HG02642 (cell line): Measurements from ENCODE around the gene TRPC4.
"Not testable (repeated sequence)": the region's sequence is repeated elsewhere in the genome, so short reads cannot be mapped to it uniquely, and the experiment has no call there.

Experiments used
- ATAC-seq: cut with Tn5 transposase; IDR thresholded peaks from one replicate; pipeline ENCODE4 v1.9.1; 2021; ENCODE audit warnings: mild to moderate bottlenecking; ENCODE audit not compliant: unreplicated experiment, poor library complexity

Gene TRPC4

GRCh38 chr13:37835392-37835791 lies 34.2 kb downstream of the TRPC4 start:
- no peak for ATAC-seq

- no peak for ATAC-seq
These were observed 36.2 kb downstream of the TRPC4 start for GRCh38 chr13:37833411-37833810.

- no peak for ATAC-seq
These were observed 53.3 kb downstream of the TRPC4 start for GRCh38 chr13:37816276-37816675.

DNA sequence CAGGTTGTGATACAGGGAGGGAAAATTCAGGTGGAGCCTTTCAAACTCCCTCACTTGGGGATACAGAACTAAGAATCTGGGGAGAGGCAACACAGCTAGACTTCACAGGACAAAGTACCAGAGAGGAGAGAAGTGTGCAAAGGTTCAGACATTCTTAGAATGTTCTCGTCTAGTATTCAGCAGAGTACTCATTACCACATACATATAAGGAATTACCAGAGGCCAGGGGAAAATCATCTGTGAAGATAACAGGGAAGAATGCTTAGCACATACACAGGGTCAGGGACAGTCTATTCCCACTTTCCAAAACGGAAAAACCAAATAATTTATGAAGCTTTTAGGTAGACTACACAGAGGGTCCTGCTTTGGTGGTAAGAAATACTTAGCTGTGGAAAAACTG lies 58.1 kb downstream of the TRPC4 start:
- no peak for ATAC-seq

GRCh38 chr13:37806666-37807065 lies 62.9 kb downstream of the TRPC4 start:
- ATAC-seq, result no peak

- ATAC-seq, result no peak
These were observed 71.9 kb downstream of the TRPC4 start for GRCh38 chr13:37797631-37798030.

GRCh38 chr13:37796795-37797194 lies 72.8 kb downstream of the TRPC4 start:
- not testable (repeated sequence) for ATAC-seq

DNA sequence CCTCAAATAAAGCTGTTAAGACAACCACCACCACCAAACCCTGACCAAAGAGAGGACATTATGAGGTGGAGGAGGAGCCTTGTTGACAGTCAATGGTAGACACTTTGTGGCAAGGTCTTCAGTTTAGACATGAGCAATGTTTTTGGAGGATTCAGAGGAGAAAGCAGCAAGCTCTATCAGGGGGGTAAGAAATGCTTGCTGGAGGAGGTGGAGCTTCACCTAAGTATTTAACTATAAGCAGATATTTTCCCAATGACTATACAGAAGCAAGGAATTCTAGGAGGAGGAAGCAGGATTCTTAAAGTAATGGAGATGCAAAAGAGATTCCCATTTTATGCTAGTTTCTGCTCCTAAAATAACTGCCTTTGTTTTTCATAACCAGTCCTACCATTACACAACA lies 74.2 kb downstream of the TRPC4 start:
- ATAC-seq, result no peak

- no peak for ATAC-seq
These were observed 77.9 kb downstream of the TRPC4 start for GRCh38 chr13:37791699-37792098.

DNA sequence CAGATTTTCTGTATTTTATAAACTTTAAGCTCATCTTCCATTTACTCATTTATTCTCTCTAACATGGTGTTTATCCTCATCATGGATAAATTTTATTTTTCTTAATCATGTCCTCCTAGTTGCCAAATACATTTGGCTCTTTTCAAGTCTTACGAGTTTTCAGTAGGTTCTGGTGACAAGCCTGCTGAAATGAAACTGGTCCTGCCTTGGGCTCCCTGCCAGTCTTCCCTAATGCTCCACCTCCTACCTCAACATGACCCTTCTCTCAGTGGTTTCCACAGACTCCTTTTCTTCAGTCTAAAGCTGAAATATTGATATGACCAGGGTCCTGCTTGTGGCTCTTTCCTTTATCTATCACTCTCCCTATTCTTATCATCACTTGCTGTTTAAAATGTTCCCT lies 81.2 kb downstream of the TRPC4 start:
- ATAC-seq, result no peak

- ATAC-seq, result no peak
These were observed 91.9 kb downstream of the TRPC4 start for GRCh38 chr13:37777676-37778075.

DNA sequence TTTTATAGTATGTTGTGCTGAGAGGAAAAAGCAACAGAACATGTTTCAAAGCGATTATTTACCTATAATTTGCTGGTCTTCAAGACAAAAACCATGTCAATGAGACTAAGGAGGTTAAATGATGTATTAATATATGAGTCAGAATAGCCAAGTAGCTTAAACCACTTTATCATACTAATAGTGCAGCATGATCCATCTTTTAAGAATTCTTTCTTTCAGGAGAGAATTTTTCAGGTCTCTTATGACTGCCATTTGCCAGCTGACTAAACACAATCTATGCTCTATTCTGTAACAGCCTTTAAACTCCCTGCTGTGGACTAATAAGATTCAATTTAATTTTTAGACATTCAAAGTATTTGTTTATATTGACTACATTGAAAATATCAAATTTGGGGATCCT lies 93.7 kb downstream of the TRPC4 start:
- no peak for ATAC-seq

- no peak for ATAC-seq
These were observed 96.9 kb downstream of the TRPC4 start for GRCh38 chr13:37772644-37773043.

GRCh38 chr13:37769545-37769944 lies 100.0 kb downstream of the TRPC4 start:
- no peak for ATAC-seq

DNA sequence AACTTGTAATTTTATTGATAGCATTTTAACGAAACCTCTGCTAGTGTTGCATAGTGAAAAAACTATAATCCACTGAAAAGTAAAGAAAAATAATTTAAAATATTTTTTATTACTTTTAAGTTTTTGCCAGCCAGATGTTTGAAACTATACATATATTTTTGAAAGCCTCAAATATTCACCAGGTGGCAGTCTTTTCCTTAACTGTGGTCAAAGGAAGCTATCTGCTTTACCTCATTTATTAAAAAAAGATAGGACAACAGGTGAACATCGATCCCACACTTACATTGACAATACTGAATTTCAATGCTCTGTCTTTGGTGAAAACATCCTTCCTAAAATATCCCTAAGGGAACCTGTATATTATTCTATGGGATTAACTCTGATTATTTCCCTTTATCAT lies 100.5 kb downstream of the TRPC4 start:
- no peak for ATAC-seq

DNA sequence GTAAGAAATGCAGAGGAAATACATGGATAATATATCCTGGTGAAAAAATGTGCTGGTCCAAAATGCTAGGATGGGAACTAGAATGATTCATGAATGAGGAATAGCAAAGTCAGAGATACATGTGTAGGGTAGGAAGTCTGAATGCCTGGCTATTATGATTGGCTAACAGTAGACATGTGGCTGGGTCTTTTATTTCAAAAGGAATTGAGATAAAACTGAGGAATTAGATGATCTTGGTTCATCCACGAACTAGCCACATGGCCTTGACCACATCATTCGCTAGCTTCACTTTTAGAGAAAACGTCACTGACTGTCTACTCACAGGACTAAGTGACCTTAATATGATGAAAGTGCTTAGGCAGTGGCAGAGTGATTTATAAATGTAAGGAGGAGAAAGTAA lies 103.1 kb downstream of the TRPC4 start:
- no peak for ATAC-seq

DNA sequence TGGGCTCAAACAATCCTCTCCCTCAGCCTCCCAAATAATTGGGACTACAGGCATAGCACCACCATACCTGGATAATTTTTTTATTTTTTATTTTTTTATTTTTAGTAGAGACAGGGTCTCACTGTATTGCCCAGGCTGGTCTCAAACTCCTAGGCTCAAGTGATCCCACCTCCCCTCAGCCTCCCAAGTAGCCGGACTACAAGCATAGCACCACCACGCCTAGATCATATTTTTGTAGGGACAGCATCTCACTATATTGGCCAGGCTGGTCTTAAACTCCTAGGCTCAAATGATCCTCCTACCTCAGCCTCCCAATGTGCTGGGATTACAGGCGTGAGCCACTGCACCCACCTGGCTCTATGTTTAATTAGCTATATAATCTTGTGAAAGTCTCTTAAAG lies 114.2 kb downstream of the TRPC4 start:
- no peak for ATAC-seq

GRCh38 chr13:37753776-37754175 lies 115.8 kb downstream of the TRPC4 start:
- no peak for ATAC-seq

DNA sequence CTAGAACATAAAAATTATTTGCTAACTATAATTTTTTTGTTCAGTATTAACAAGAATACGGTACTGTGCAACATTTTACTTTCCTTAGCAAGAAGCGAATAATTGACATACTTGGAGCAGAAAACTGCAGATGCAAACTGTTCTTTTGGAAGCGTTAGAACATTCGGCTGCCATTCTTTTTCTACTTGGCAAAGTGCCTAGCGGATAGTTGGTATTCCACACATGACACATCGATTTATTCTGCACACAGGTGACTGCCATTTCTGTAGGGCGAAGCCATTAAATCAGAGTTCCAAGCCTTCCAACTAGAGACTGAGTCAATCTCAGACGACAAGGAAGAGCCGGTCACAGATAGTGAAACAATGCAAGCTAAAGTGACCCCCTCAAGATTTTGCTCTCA lies 117.4 kb downstream of the TRPC4 start:
- no peak for ATAC-seq

GRCh38 chr13:37751025-37751424 lies 118.5 kb downstream of the TRPC4 start:
- no peak for ATAC-seq

DNA sequence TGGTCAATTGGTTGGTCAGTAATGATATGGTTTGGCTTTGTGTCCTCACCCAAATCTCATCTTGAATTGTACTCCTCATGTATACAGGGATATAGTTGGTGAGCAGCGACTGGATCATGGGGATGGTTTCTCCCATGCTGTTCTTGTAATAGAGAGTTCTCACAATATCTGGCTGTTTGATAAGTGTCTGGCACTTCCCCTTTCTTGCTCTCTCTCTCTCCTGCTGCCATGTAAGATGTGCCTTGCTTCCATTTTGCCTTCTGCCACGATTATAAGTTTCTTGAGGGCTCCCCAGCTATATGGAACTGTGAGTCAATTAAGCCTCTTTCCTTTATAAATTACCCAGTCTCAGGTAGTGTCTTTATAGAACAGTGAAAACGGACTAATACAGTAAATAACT lies 120.7 kb downstream of the TRPC4 start:
- ATAC-seq, result no peak

DNA sequence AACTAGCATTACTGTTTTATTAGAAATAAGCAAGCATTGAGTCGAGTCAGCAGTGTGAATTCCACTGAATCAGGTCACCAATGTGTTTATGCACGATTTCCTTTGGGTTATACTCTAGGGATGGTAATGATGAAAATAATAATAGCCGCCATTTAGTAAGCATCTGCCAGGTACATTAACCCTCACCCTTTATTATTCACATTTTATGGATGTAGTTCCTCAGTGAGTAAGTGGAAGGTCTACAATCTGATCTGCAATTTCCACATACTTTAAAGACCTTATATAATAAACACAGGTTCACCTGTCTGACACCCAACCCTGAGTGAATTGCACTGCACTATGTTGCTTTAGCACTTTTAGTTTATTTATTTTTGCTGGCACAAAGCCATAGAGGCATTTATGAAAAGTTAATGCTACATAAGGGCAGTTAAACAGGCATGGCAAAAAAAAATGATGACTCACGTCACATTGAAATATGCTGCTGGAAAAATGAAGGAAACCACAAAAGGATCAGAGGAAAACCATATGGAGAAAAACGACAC lies 122.4 kb downstream of the TRPC4 start:
- ATAC-seq, result no peak

- no peak for ATAC-seq
These were observed 128.0 kb downstream of the TRPC4 start for GRCh38 chr13:37741536-37741935.
